ENCODE data around the gene MYBPC3. TPM values are rescaled to one million over a fixed set of nuclear protein-coding genes. Genes with fewer than 3 reads are reported as not detected.

Gene MYBPC3
- total and polyA plus RNA-seq, 5 donors from 2014 or later = not detected

GRCh38 chr11:47295385-47295784 lies 57.1 kb downstream of the MYBPC3 start:
- peaks cover 0 to 2% (median 0%) of the 10 kb centered on the region in 7 donors for H3K9me3 Mint-ChIP-seq
- peak overlapping the region in 1 of 3 donors; percentile 58 for H3K27ac Mint-ChIP-seq

GRCh38 chr11:47289856-47290255 lies 62.6 kb downstream of the MYBPC3 start:
- Histone ChIP-seq H3K4me3 (ENCODE audit: low read depth, low read length) (no peak overlapping the region), H3K27me3 (ENCODE audit: control insufficient read depth, insufficient read depth, low read length) (no peaks in the 10 kb centered on the region), H3K9me3 (ENCODE audit: control insufficient read depth in 2 of 2, low read length in 2 of 2) (no peaks in the 10 kb centered on the region), H3K27ac (ENCODE audit: insufficient read depth, low read length, poor library complexity, severe bottlenecking) (no peak overlapping the region), H3K36me3 (ENCODE audit: control insufficient read depth, insufficient read depth, low read length) (peaks cover 90% of the 10 kb centered on the region), H3K4me1 (ENCODE audit: control insufficient read depth, insufficient read depth, low read length, poor library complexity, severe bottlenecking) (no peaks in the 10 kb centered on the region)
- peak overlapping the region in 1 of 3 donors; percentile 57 for H3K27ac Mint-ChIP-seq
- peaks cover 0 to 7% (median 0%) of the 10 kb centered on the region in 4 donors for H3K4me1 Mint-ChIP-seq
- peaks cover 57% of the 10 kb centered on the region for H3K36me3 Mint-ChIP-seq
- H3K4me3 Mint-ChIP-seq = no peak overlapping the region
- ATAC-seq (ENCODE audit: low read depth in 2 of 2) = no peak
- no peak for DNase-seq
- H3K9me3 Mint-ChIP-seq = no peaks in the 10 kb centered on the region
- no peaks in the 10 kb centered on the region for H3K27me3 Mint-ChIP-seq

More at GRCh38 chr11:47295385-47295784, 57.1 kb downstream of the MYBPC3 start:
- Mint-ChIP-seq H3K27me3 (no peaks in the 10 kb centered on the region), H3K4me3 (no peak overlapping the region), H3K36me3 (peaks cover 70% of the 10 kb centered on the region), H3K4me1 (peaks cover 0 to 14% (median 0%) of the 10 kb centered on the region in 4 donors)
- Histone ChIP-seq H3K27ac (ENCODE audit: insufficient read depth, low read length, poor library complexity, severe bottlenecking) (no peak overlapping the region), H3K4me1 (ENCODE audit: control insufficient read depth, insufficient read depth, low read length, poor library complexity, severe bottlenecking) (no peaks in the 10 kb centered on the region), H3K27me3 (ENCODE audit: control insufficient read depth, insufficient read depth, low read length) (no peaks in the 10 kb centered on the region), H3K9me3 (ENCODE audit: control insufficient read depth in 2 of 2, low read length in 2 of 2) (no peaks in the 10 kb centered on the region), H3K4me3 (ENCODE audit: low read depth, low read length) (no peak overlapping the region), H3K36me3 (ENCODE audit: control insufficient read depth, insufficient read depth, low read length) (peaks cover 84% of the 10 kb centered on the region)
- DNase-seq = no peak
- ATAC-seq (ENCODE audit: low read depth in 2 of 2) = no peak

GRCh38 chr11:47288066-47288465 lies 64.4 kb downstream of the MYBPC3 start:
- H3K27me3 Mint-ChIP-seq = no peaks in the 10 kb centered on the region
- no peaks in the 10 kb centered on the region for H3K9me3 Mint-ChIP-seq
- H3K4me1 Mint-ChIP-seq = peaks cover 0 to 7% (median 0%) of the 10 kb centered on the region in 4 donors
- Histone ChIP-seq H3K9me3 (ENCODE audit: control insufficient read depth in 2 of 2, low read length in 2 of 2) (no peaks in the 10 kb centered on the region), H3K4me1 (ENCODE audit: control insufficient read depth, insufficient read depth, low read length, poor library complexity, severe bottlenecking) (no peaks in the 10 kb centered on the region), H3K36me3 (ENCODE audit: control insufficient read depth, insufficient read depth, low read length) (peaks cover 94% of the 10 kb centered on the region), H3K4me3 (ENCODE audit: low read depth, low read length) (no peak overlapping the region), H3K27me3 (ENCODE audit: control insufficient read depth, insufficient read depth, low read length) (no peaks in the 10 kb centered on the region), H3K27ac (ENCODE audit: insufficient read depth, low read length, poor library complexity, severe bottlenecking) (no peak overlapping the region)
- ATAC-seq (ENCODE audit: low read depth in 2 of 2) (no peak), DNase-seq (no peak)
- peaks cover 66% of the 10 kb centered on the region for H3K36me3 Mint-ChIP-seq
- no peak overlapping the region for H3K27ac Mint-ChIP-seq
- H3K4me3 Mint-ChIP-seq = no peak overlapping the region

- Histone ChIP-seq H3K4me3 (ENCODE audit: low read depth, low read length) (no peak overlapping the region), H3K27me3 (ENCODE audit: control insufficient read depth, insufficient read depth, low read length) (no peaks in the 10 kb centered on the region), H3K9me3 (ENCODE audit: control insufficient read depth in 2 of 2, low read length in 2 of 2) (no peaks in the 10 kb centered on the region), H3K27ac (ENCODE audit: insufficient read depth, low read length, poor library complexity, severe bottlenecking) (no peak overlapping the region), H3K4me1 (ENCODE audit: control insufficient read depth, insufficient read depth, low read length, poor library complexity, severe bottlenecking) (no peaks in the 10 kb centered on the region), H3K36me3 (ENCODE audit: control insufficient read depth, insufficient read depth, low read length) (peaks cover 92% of the 10 kb centered on the region)
- ATAC-seq (ENCODE audit: low read depth in 2 of 2) = no peak
- H3K4me3 Mint-ChIP-seq = no peak overlapping the region
- DNase-seq = no peak
- peaks cover 0 to 6% (median 3%) of the 10 kb centered on the region in 4 donors for H3K4me1 Mint-ChIP-seq
- no peaks in the 10 kb centered on the region for H3K9me3 Mint-ChIP-seq
- no peak overlapping the region for H3K27ac Mint-ChIP-seq
- peaks cover 58% of the 10 kb centered on the region for H3K36me3 Mint-ChIP-seq
- no peaks in the 10 kb centered on the region for H3K27me3 Mint-ChIP-seq
Observed at GRCh38 chr11:47285969-47286770, 66.3 kb downstream of the MYBPC3 start.

- H3K9me3 Mint-ChIP-seq = no peaks in the 10 kb centered on the region
- ATAC-seq (ENCODE audit: low read depth in 2 of 2) = no peak
- Histone ChIP-seq H3K4me1 (ENCODE audit: control insufficient read depth, insufficient read depth, low read length, poor library complexity, severe bottlenecking) (no peaks in the 10 kb centered on the region), H3K4me3 (ENCODE audit: low read depth, low read length) (no peak overlapping the region), H3K27ac (ENCODE audit: insufficient read depth, low read length, poor library complexity, severe bottlenecking) (no peak overlapping the region), H3K9me3 (ENCODE audit: control insufficient read depth in 2 of 2, low read length in 2 of 2) (no peaks in the 10 kb centered on the region), H3K36me3 (ENCODE audit: control insufficient read depth, insufficient read depth, low read length) (peaks cover 90% of the 10 kb centered on the region), H3K27me3 (ENCODE audit: control insufficient read depth, insufficient read depth, low read length) (no peaks in the 10 kb centered on the region)
- H3K27ac Mint-ChIP-seq = no peak overlapping the region
- peak overlapping the region in 1 of 4 donors; percentile 55 for H3K4me3 Mint-ChIP-seq
- DNase-seq = no peak
- peaks cover 48% of the 10 kb centered on the region for H3K36me3 Mint-ChIP-seq
- H3K4me1 Mint-ChIP-seq = peaks cover 3 to 10% (median 7%) of the 10 kb centered on the region in 4 donors
- no peaks in the 10 kb centered on the region for H3K27me3 Mint-ChIP-seq
Observed at GRCh38 chr11:47284151-47284550, 68.4 kb downstream of the MYBPC3 start.

- H3K9me3 ChIP-seq (ENCODE audit: control insufficient read depth in 2 of 2, low read length in 2 of 2) = no peaks in the 10 kb centered on the region
- DNase-seq = no peak
- Mint-ChIP-seq H3K4me3 (no peak overlapping the region), H3K27ac (no peak overlapping the region), H3K4me1 (peaks cover 3 to 10% (median 7%) of the 10 kb centered on the region in 4 donors), H3K27me3 (no peaks in the 10 kb centered on the region), H3K36me3 (peaks cover 52% of the 10 kb centered on the region), H3K9me3 (no peaks in the 10 kb centered on the region)
- H3K27ac ChIP-seq (ENCODE audit: insufficient read depth, low read length, poor library complexity, severe bottlenecking) = no peak overlapping the region
- no peak overlapping the region for H3K4me3 ChIP-seq (ENCODE audit: low read depth, low read length)
- no peaks in the 10 kb centered on the region for H3K4me1 ChIP-seq (ENCODE audit: control insufficient read depth, insufficient read depth, low read length, poor library complexity, severe bottlenecking)
- peaks cover 94% of the 10 kb centered on the region for H3K36me3 ChIP-seq (ENCODE audit: control insufficient read depth, insufficient read depth, low read length)
- no peak for ATAC-seq (ENCODE audit: low read depth in 2 of 2)
- no peaks in the 10 kb centered on the region for H3K27me3 ChIP-seq (ENCODE audit: control insufficient read depth, insufficient read depth, low read length)
Observed at GRCh38 chr11:47282462-47282861, 70.0 kb downstream of the MYBPC3 start.

Other genes with a start within 250 kb of the MYBPC3 start
- 169 TPM for gene ARFGAP2, start 175.8 kb downstream of the MYBPC3 start, total RNA-seq
- gene ARFGAP2, start 175.8 kb downstream of the MYBPC3 start, polyA plus RNA-seq = 100 to 1,000 TPM; 102 to 113 (median 109) TPM
- not detected for gene PACSIN3, start 166.3 kb downstream of the MYBPC3 start, total RNA-seq
- gene PACSIN3, start 166.3 kb downstream of the MYBPC3 start, polyA plus RNA-seq = under 1 TPM in 1 of 4 donors, not detected in 3; 0.85 TPM
- 81.7 TPM for gene DDB2, start 137.7 kb downstream of the MYBPC3 start, total RNA-seq
- 10 to 100 TPM; 55.3 to 93.9 (median 60.0) TPM for gene DDB2, start 137.7 kb downstream of the MYBPC3 start, polyA plus RNA-seq
- 19.0 TPM for gene ACP2, start 103.9 kb downstream of the MYBPC3 start, total RNA-seq
- 10 to 100 TPM; 16.3 to 27.7 (median 17.2) TPM for gene ACP2, start 103.9 kb downstream of the MYBPC3 start, polyA plus RNA-seq
- gene NR1H3, start 94.7 kb downstream of the MYBPC3 start, total RNA-seq = 5.7 TPM
- gene NR1H3, start 94.7 kb downstream of the MYBPC3 start, polyA plus RNA-seq = 10 to 100 TPM in 1 of 4 donors, 1 to 10 TPM in 3; 6.1 to 13.0 (median 9.3) TPM
- gene MADD, start 82.6 kb downstream of the MYBPC3 start, total RNA-seq = 179 TPM
- gene MADD, start 82.6 kb downstream of the MYBPC3 start, polyA plus RNA-seq = 10 to 100 TPM; 17.8 to 29.2 (median 23.1) TPM
- gene SPI1, start 25.8 kb upstream of the MYBPC3 start, total RNA-seq = 0.57 TPM
- under 1 TPM in 2 of 4 donors, not detected in 2; 0.13 to 0.41 TPM for gene SPI1, start 25.8 kb upstream of the MYBPC3 start, polyA plus RNA-seq
- 30.4 TPM for gene SLC39A13, start 55.9 kb upstream of the MYBPC3 start, total RNA-seq
- 10 to 100 TPM; 21.9 to 32.8 (median 23.3) TPM for gene SLC39A13, start 55.9 kb upstream of the MYBPC3 start, polyA plus RNA-seq
- gene PSMC3, start 73.7 kb upstream of the MYBPC3 start, total RNA-seq = 58.9 TPM
- 100 to 1,000 TPM; 102 to 153 (median 120) TPM for gene PSMC3, start 73.7 kb upstream of the MYBPC3 start, polyA plus RNA-seq
- 1.7 TPM for gene RAPSN, start 96.4 kb upstream of the MYBPC3 start, total RNA-seq
- gene RAPSN, start 96.4 kb upstream of the MYBPC3 start, polyA plus RNA-seq = not detected
- gene CELF1, start 200.4 kb upstream of the MYBPC3 start, total RNA-seq = 124 TPM
- gene CELF1, start 200.4 kb upstream of the MYBPC3 start, polyA plus RNA-seq = 10 to 100 TPM; 30.8 to 61.2 (median 47.9) TPM
- 19.5 TPM for gene PTPMT1, start 212.9 kb upstream of the MYBPC3 start, total RNA-seq
- 10 to 100 TPM; 50.7 to 86.1 (median 76.1) TPM for gene PTPMT1, start 212.9 kb upstream of the MYBPC3 start, polyA plus RNA-seq
- gene KBTBD4, start 226.3 kb upstream of the MYBPC3 start, total RNA-seq = 23.7 TPM
- 10 to 100 TPM; 48.7 to 54.4 (median 50.9) TPM for gene KBTBD4, start 226.3 kb upstream of the MYBPC3 start, polyA plus RNA-seq
- gene NDUFS3, start 226.4 kb upstream of the MYBPC3 start, total RNA-seq = 70.6 TPM
- gene NDUFS3, start 226.4 kb upstream of the MYBPC3 start, polyA plus RNA-seq = 100 to 1,000 TPM; 112 to 129 (median 121) TPM
- gene FAM180B, start 234.0 kb upstream of the MYBPC3 start, total RNA-seq = 0.27 TPM
- gene FAM180B, start 234.0 kb upstream of the MYBPC3 start, polyA plus RNA-seq = not detected
- gene C1QTNF4, start 241.7 kb upstream of the MYBPC3 start, total RNA-seq = 1.3 TPM
- under 1 TPM in 1 of 4 donors, not detected in 3; 0.16 TPM for gene C1QTNF4, start 241.7 kb upstream of the MYBPC3 start, polyA plus RNA-seq

Data from CD4-positive, CD25-positive, alpha-beta regulatory T cell (primary cell).